B cell (primary cell): Measurements from ENCODE around the gene GJC3. TPM values are rescaled to one million over a fixed set of nuclear protein-coding genes. Genes with fewer than 3 reads are reported as not detected.

ENCODE experiments used
- ATAC-seq: fragments of 200-7000 bp; cut with Tn5 transposase; one replicate; pipeline ENCODE4 v1.10.0; 2021; ENCODE audit warnings: low read depth, mild to moderate bottlenecking, moderate number of reproducible peaks, moderate library complexity
- CTCF ChIA-PET: fragments of 350-600 bp; sonication (Branson Sonifier 250); formaldehyde crosslinking; loops from one replicate; lab custom pipeline; 2021; ENCODE audit warnings: antibody characterized with exemption, inconsistent platforms; lab: Charles Lee
- POLR2A ChIA-PET: fragments of 350-600 bp; sonication (Branson Sonifier 250); formaldehyde crosslinking; loops from one replicate; lab custom pipeline; 2021; ENCODE audit warnings: antibody characterized with exemption; lab: Charles Lee
- DNase-seq: peaks from one replicate; pipeline ENCODE4 v3.0.0; 2013
- H2AFZ ChIP-seq: 2 replicates; pipeline ENCODE4 v1.6.1; 2012; ENCODE audit warnings: mild to moderate bottlenecking, low read depth, low read length; ENCODE audit not compliant: insufficient read depth, poor library complexity, severe bottlenecking
- H3K27ac ChIP-seq, 2 donors: 1 replicate in 1 of 2; 2 replicates in 1 of 2; pipeline ENCODE4 v1.5.1; 2012 to 2013; ENCODE audit warnings: low read length in 2 of 2, mild to moderate bottlenecking in 2 of 2, moderate library complexity in 1 of 2
- H3K27me3 ChIP-seq, 4 experiments: fragments of 200-600 bp in 1 of 4; sonication (generic) in 1 of 4; replicated peaks in 1 of 4; 1 replicate in 2 of 4; 2 replicates in 2 of 4; pipeline versions ENCODE4 v1.6.1 to v1.7.0; 2013 to 2016; ENCODE audit warnings: low read length in 3 of 4, mild to moderate bottlenecking in 2 of 4, mixed read lengths in 1 of 4, moderate library complexity in 1 of 4; ENCODE audit not compliant: insufficient read depth in 4 of 4, control insufficient read depth in 3 of 4; ENCODE audit errors: control extremely low read depth in 1 of 4
- H3K36me3 ChIP-seq, 2 experiments: replicated peaks in 1 of 2; 1 replicate in 1 of 2; 2 replicates in 1 of 2; pipeline versions ENCODE4 v1.6.1 to v1.7.1; 2013; ENCODE audit warnings: low read length in 1 of 2; ENCODE audit not compliant: insufficient read depth in 2 of 2, control insufficient read depth in 1 of 2; ENCODE audit errors: control extremely low read depth in 1 of 2, extremely low read depth in 1 of 2
- H3K4me1 ChIP-seq, 2 donors: fragments of 200-600 bp in 1 of 2; sonication (generic) in 1 of 2; 1 replicate in 1 of 2; 2 replicates in 1 of 2; pipeline versions ENCODE4 v1.5.1 to v1.6.1; 2013 to 2017; ENCODE audit warnings: low read length in 2 of 2; ENCODE audit not compliant: control insufficient read depth in 2 of 2, insufficient read depth in 2 of 2
- H3K4me2 ChIP-seq: replicated peaks from 2 replicates; pipeline ENCODE3; 2012; ENCODE audit warnings: mild to moderate bottlenecking, low read depth, low read length; ENCODE audit not compliant: poor library complexity, severe bottlenecking
- H3K4me3 ChIP-seq, 5 experiments: fragments of 200-600 bp in 1 of 5; sonication (generic) in 1 of 5; 1 replicate in 3 of 5; 2 replicates in 2 of 5; pipeline versions ENCODE4 v1.5.1 to v1.7.0; 2011 to 2016; ENCODE audit warnings: low read length in 4 of 5, mild to moderate bottlenecking in 4 of 5, low read depth in 2 of 5, control low read depth in 1 of 5, moderate library complexity in 1 of 5; ENCODE audit not compliant: insufficient read depth in 1 of 5; ENCODE audit errors: control extremely low read depth in 1 of 5, extremely low read depth in 1 of 5
- H3K79me2 ChIP-seq: fragments of 200-600 bp; sonication (generic); one replicate; pipeline ENCODE4 v1.6.0; 2016; ENCODE audit warnings: low read length; ENCODE audit not compliant: control insufficient read depth, insufficient read depth
- H3K9ac ChIP-seq: fragments of 200-600 bp; sonication (generic); 2 replicates; pipeline ENCODE4 v1.6.1; 2017; ENCODE audit warnings: mild to moderate bottlenecking, low read length, moderate library complexity
- H3K9me3 ChIP-seq, 3 donors: one replicate each; pipeline versions ENCODE4 v1.6.1 to v1.7.1; 2013; ENCODE audit warnings: low read length in 2 of 3; ENCODE audit not compliant: control insufficient read depth in 2 of 3, insufficient read depth in 1 of 3; ENCODE audit errors: control extremely low read depth in 1 of 3
- H4K20me1 ChIP-seq: 2 replicates; pipeline ENCODE4 v1.6.0; 2012; ENCODE audit warnings: mild to moderate bottlenecking, low read length; ENCODE audit not compliant: insufficient read depth, control insufficient read depth, poor library complexity, severe bottlenecking
- H3K27ac Mint-ChIP-seq: one replicate; pipeline ENCODE4 v1.8.0; 2021; ENCODE audit warnings: mixed read lengths
- H3K27me3 Mint-ChIP-seq: one replicate; pipeline ENCODE4 v1.8.0; 2021; ENCODE audit warnings: mixed read lengths
- H3K4me1 Mint-ChIP-seq: one replicate; pipeline ENCODE4 v1.8.0; 2021; ENCODE audit warnings: mixed read lengths
- H3K4me3 Mint-ChIP-seq: one replicate; pipeline ENCODE4 v1.8.0; 2021; ENCODE audit warnings: mixed read lengths
- H3K9me3 Mint-ChIP-seq: one replicate; pipeline ENCODE4 v1.8.0; 2022; ENCODE audit warnings: mixed read lengths; ENCODE audit not compliant: insufficient read depth
- EZH2 ChIP-seq: IDR thresholded peaks from 2 replicates; pipeline ENCODE4 v1.6.1; 2012; ENCODE audit warnings: borderline replicate concordance, low read depth, mild to moderate bottlenecking, moderate library complexity, low read length; ENCODE audit not compliant: insufficient read depth, poor library complexity, severe bottlenecking
- WGBS: methylation state at CpG from one replicate; pipeline ENCODE4 v1.1.5; 2013; ENCODE audit warnings: missing lambda C conversion rate; ENCODE audit not compliant: insufficient coverage; 5-methylcytosine and 5-hydroxymethylcytosine counted together
- intact Hi-C: fragments of 100-400 bp; cut with micrococcal nuclease; formaldehyde crosslinking; loops from one replicate; pipeline ENCODE4 v1.10.0; 2022
- polyA plus RNA-seq: library from polyadenylated mRNA; depleted of rRNA; stranded (reverse); fragments of >200 nt; gene quantifications from 2 replicates; pipeline ENCODE4 v1.2.3, GENCODE V29; 2012
- total RNA-seq, 2 donors: library from RNA; stranded (reverse); fragments of 120-200 nt in 1 of 2; gene quantifications; 1 replicate in 1 of 2; 2 replicates in 1 of 2; pipeline versions ENCODE4 v1.2.3 to v1.2.4, GENCODE V29; 2013 to 2022
- TF ChIP-seq, protein P1 (sequence below): fragments of 200-600 bp; IDR thresholded peaks from one replicate; pipeline ENCODE4 v1.8.0; 2022; ENCODE audit warnings: antibody characterized with exemption, mild to moderate bottlenecking

The GJC3 gene
- total and polyA plus RNA-seq, 2 donors (not counting 1 experiment from before 2014, with no cell fraction given) = not detected

DNA sequence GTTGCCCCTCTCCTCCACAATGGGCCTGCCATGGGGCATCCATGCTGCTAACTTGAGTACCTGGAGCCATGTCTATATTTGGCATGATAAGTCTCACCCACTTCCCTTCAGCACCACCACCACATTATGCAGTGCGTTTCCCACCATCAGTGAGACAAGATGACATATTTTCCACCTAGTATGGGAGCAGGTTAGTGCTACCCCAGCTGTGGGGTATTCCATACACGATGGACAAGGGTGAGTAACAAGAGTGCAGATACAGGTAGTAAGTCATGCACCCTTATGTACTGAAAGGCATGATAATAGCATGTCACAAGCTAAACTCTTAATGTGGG, 31.4 kb downstream of the GJC3 start:
- Histone ChIP-seq H3K9me3 (peaks cover 0 to 3% (median 0%) of the 10 kb centered on the region in 3 donors), H3K36me3 (peaks cover 3 to 36% of the 10 kb centered on the region in 2 experiments), H2AFZ (no peak overlapping the region), H3K79me2 (no peaks in the 10 kb centered on the region), H3K27ac (no peak overlapping the region), H3K9ac (no peak overlapping the region), H3K27me3 (no peaks in the 10 kb centered on the region), H4K20me1 (peaks cover 1% of the 10 kb centered on the region), H3K4me2 (no peak overlapping the region), H3K4me3 (no peak overlapping the region), H3K4me1 (no peaks in the 10 kb centered on the region)
- ChIA-PET CTCF (no interaction called here), POLR2A (no interaction called here)
- no peaks in the 10 kb centered on the region for H3K27me3 Mint-ChIP-seq
- WGBS = no CpG with 5 or more reads among the region's 2 CpGs
- peak overlapping the region; percentile 46 for H3K27ac Mint-ChIP-seq
- no peak overlapping the region for H3K4me3 Mint-ChIP-seq
- H3K4me1 Mint-ChIP-seq = peaks cover 7% of the 10 kb centered on the region
- TF ChIP-seq, protein P1, sequence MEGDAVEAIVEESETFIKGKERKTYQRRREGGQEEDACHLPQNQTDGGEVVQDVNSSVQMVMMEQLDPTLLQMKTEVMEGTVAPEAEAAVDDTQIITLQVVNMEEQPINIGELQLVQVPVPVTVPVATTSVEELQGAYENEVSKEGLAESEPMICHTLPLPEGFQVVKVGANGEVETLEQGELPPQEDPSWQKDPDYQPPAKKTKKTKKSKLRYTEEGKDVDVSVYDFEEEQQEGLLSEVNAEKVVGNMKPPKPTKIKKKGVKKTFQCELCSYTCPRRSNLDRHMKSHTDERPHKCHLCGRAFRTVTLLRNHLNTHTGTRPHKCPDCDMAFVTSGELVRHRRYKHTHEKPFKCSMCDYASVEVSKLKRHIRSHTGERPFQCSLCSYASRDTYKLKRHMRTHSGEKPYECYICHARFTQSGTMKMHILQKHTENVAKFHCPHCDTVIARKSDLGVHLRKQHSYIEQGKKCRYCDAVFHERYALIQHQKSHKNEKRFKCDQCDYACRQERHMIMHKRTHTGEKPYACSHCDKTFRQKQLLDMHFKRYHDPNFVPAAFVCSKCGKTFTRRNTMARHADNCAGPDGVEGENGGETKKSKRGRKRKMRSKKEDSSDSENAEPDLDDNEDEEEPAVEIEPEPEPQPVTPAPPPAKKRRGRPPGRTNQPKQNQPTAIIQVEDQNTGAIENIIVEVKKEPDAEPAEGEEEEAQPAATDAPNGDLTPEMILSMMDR = no peak
- no peak for TF ChIP-seq EZH2
- H3K9me3 Mint-ChIP-seq = peaks cover 5% of the 10 kb centered on the region
- DNase-seq = no peak
- intact Hi-C loops = no loop called here
- no peak for ATAC-seq

DNA sequence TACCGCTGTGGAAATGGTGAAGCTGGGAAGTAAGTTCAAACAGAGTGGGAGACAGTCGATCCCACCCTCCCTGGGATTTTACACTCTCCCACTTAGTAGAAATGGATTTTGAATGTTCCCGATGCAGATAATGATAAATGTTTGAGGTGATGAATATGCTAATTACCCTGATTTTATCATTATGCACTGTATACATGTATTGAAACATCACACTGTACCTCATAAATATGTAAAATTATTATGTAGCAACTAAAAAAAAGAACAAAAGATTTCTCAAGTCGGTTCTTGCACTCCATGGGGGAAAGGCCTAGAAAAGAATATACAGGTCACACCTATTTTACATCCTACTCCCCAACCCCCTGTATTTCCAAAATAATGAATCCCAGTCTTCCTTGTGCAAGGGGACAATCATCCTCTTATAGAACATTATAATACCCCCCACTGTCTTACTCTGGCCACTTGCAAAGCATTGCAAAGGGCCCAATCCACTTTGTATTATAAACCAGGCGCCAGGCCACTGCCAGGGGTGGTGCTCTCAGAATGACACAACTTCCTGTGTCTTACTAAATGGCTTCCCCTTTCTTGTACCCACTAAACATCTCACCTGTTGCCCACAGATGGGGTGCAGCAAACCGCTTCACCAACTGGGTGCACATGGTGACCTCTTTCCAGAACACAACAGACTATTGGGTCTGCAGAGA, 31.9 kb downstream of the GJC3 start:
- H3K79me2 ChIP-seq = no peaks in the 10 kb centered on the region
- Mint-ChIP-seq H3K9me3 (peaks cover 5% of the 10 kb centered on the region), H3K4me1 (peaks cover 7% of the 10 kb centered on the region), H3K27ac (peak overlapping the region; percentile 46), H3K4me3 (no peak overlapping the region), H3K27me3 (no peaks in the 10 kb centered on the region)
- no peaks in the 10 kb centered on the region for H3K4me1 ChIP-seq
- H4K20me1 ChIP-seq = no peaks in the 10 kb centered on the region
- no peak overlapping the region for H3K4me2 ChIP-seq
- ATAC-seq = no peak
- DNase-seq = no peak
- no peak overlapping the region for H3K4me3 ChIP-seq
- H3K9me3 ChIP-seq = peaks cover 0 to 3% (median 0%) of the 10 kb centered on the region in 3 donors
- no peak overlapping the region for H3K9ac ChIP-seq
- intact Hi-C loops = no loop called here
- CTCF ChIA-PET = no interaction called here
- H3K27ac ChIP-seq = no peak overlapping the region
- 74% methylated on average over 2 of the region's 6 CpGs for WGBS
- H2AFZ ChIP-seq = no peak overlapping the region
- TF ChIP-seq EZH2 = no peak
- TF ChIP-seq, protein P1 = no peak
- POLR2A ChIA-PET = no interaction called here
- peaks cover 3 to 30% of the 10 kb centered on the region in 2 experiments for H3K36me3 ChIP-seq
- H3K27me3 ChIP-seq = no peaks in the 10 kb centered on the region
